Articular chondrocyte of knee joint (primary cell): ENCODE measurements around the gene TESK2. TPM values are rescaled to one million over a fixed set of nuclear protein-coding genes. Genes with fewer than 3 reads are reported as not detected.

Experiments
- total RNA-seq: library from RNA; depleted of rRNA; stranded (reverse); fragments of >200 nt; gene quantifications from 2 replicates; pipeline ENCODE4 v1.2.3, GENCODE V29; 2012

TESK2 gene
- total RNA-seq: 4.6 and 5.6 TPM in 2 replicates

GRCh38 chr1:45490626-45491486, at the start of gene TESK2:
TESK2 (minus strand) TSS chr1:45491163; CDS start chr1:45457785, 33,378 bp downstream.

GRCh38 chr1:45521413-45522323, 30.7 kb upstream of the TESK2 start, which contains the start of gene PRDX1:
PRDX1 (minus strand) TSS chr1:45521884; CDS start chr1:45519043, 2,841 bp downstream.

GRCh38 chr1:45339789-45340558, 151.0 kb downstream of the TESK2 start, which contains the start of the genes MUTYH and TOE1:
MUTYH (minus strand) TSS chr1:45340440; CDS start chr1:45334505, 5,935 bp downstream.
TOE1 (plus strand) TSS chr1:45340170; CDS start chr1:45340253, 83 bp downstream.

GRCh38 chr1:45326627-45327623, 164.0 kb downstream of the TESK2 start, which contains the start of gene HPDL:
HPDL (plus strand) TSS chr1:45326895; CDS start chr1:45327149, 254 bp downstream.

Other genes starting within 250 kb of the TESK2 start
- gene HPDL, start 164.3 kb downstream of the TESK2 start, total RNA-seq: 0.32 and 0.39 TPM in 2 replicates
- gene TOE1, start 151.0 kb downstream of the TESK2 start, total RNA-seq: 7.4 and 8.4 TPM in 2 replicates
- gene MUTYH, start 150.7 kb downstream of the TESK2 start, total RNA-seq: 9.4 and 12.4 TPM in 2 replicates
- 1.3 and 1.7 TPM in 2 replicates for gene CCDC163, start 8.9 kb upstream of the TESK2 start, total RNA-seq
- gene MMACHC, start 9.1 kb upstream of the TESK2 start, total RNA-seq: 3.7 and 4.9 TPM in 2 replicates
- gene PRDX1, start 30.7 kb upstream of the TESK2 start, total RNA-seq: 436 and 444 TPM in 2 replicates
- 94.7 and 102 TPM in 2 replicates for gene AKR1A1, start 59.7 kb upstream of the TESK2 start, total RNA-seq
- gene NASP, start 92.9 kb upstream of the TESK2 start, total RNA-seq: 35.4 and 37.4 TPM in 2 replicates
- 1.4 and 1.5 TPM in 2 replicates for gene CCDC17, start 132.9 kb upstream of the TESK2 start, total RNA-seq
- gene GPBP1L1, start 195.4 kb upstream of the TESK2 start, total RNA-seq: 99.4 and 116 TPM in 2 replicates
- 16.1 and 19.5 TPM in 2 replicates for gene TMEM69, start 197.0 kb upstream of the TESK2 start, total RNA-seq